Heart right ventricle (tissue), 16 donors: ENCODE data around the gene JDP2. TPM values are rescaled to one million over a fixed set of nuclear protein-coding genes. Genes with fewer than 3 reads are reported as not detected.

Source experiments
- ATAC-seq, 8 donors: fragments of 200-7000 bp; cut with Tn5 transposase; one replicate each; pipeline ENCODE4 v1.9.1; 2020; ENCODE audit warnings: mild to moderate bottlenecking in 8 of 8, moderate library complexity in 8 of 8, moderate number of reproducible peaks in 1 of 8
- DNase-seq, 2 donors: peaks; one replicate each; pipeline ENCODE4 v3.0.0-alpha.2; 2020
- H3K27ac ChIP-seq, 10 donors: fragments of 200-600 bp; sonication (generic) in 2 of 10; one replicate each; pipeline versions ENCODE4 v1.5.0 to v1.8.0; 2020 to 2022; ENCODE audit warnings: mild to moderate bottlenecking in 3 of 10
- H3K27me3 ChIP-seq, 7 donors: fragments of 200-600 bp; one replicate each; pipeline ENCODE4 v1.8.0; 2021 to 2022; ENCODE audit warnings: mild to moderate bottlenecking in 2 of 7
- H3K36me3 ChIP-seq, 9 donors: fragments of 200-600 bp; sonication (generic) in 1 of 9; one replicate each; pipeline versions ENCODE4 v1.5.0 to v1.8.0; 2020 to 2022; ENCODE audit warnings: mild to moderate bottlenecking in 2 of 9
- H3K4me1 ChIP-seq, 9 donors: fragments of 200-600 bp; sonication (generic) in 1 of 9; one replicate each; pipeline versions ENCODE4 v1.5.0 to v1.8.0; 2020 to 2022; ENCODE audit warnings: mild to moderate bottlenecking in 4 of 9
- H3K4me3 ChIP-seq, 10 donors: fragments of 200-600 bp; sonication (generic) in 2 of 10; one replicate each; pipeline versions ENCODE4 v1.5.0 to v1.8.0; 2020 to 2022; ENCODE audit warnings: mild to moderate bottlenecking in 7 of 10, moderate library complexity in 2 of 10
- H3K9me3 ChIP-seq, 11 donors: fragments of 200-600 bp in 10 of 11; sonication (generic) in 2 of 11; one replicate each; pipeline versions ENCODE4 v1.5.0 to v1.8.0; 2013 to 2022; ENCODE audit warnings: mild to moderate bottlenecking in 2 of 11, control low read depth in 1 of 11, moderate library complexity in 1 of 11
- WGBS, 2 donors: extraction: QIAGEN DNeasy Blood & Tissue Kit; methylation state at CpG; one replicate each; pipeline ENCODE4 v1.1.7; 2013; ENCODE audit warnings: inconsistent platforms in 1 of 2; 5-methylcytosine and 5-hydroxymethylcytosine counted together
- intact Hi-C, 10 donors: fragments of 100-400 bp; cut with DNase I; formaldehyde crosslinking; loops; one replicate each; pipeline versions ENCODE4 v1.11.1 to v1.14.2; 2022
- polyA plus RNA-seq, 2 donors: library from polyadenylated mRNA; stranded (reverse); fragments of 200-250 nt; gene quantifications; one replicate each; pipeline ENCODE4 v1.2.3, GENCODE V29; 2013
- total RNA-seq, 10 donors: library from RNA; stranded (reverse); fragmentation: NEBNext Ultra II Directional in 3 of 10; extraction: Animal tissue kit (Norgen Biotek cat#: 25700) in 3 of 10; gene quantifications; one replicate each; pipeline versions ENCODE4 v1.2.1 to v1.2.4, GENCODE V29; 2021 to 2023
- TF ChIP-seq, protein P1 (sequence below), 9 donors: fragments of 200-600 bp; sonication (generic) in 2 of 9; IDR thresholded peaks; one replicate each; pipeline versions ENCODE4 v1.5.0 to v1.8.0; 2021 to 2022; ENCODE audit warnings: antibody characterized with exemption in 9 of 9, mild to moderate bottlenecking in 5 of 9, moderate library complexity in 1 of 9
- donor health status: Arrhythmogenic right ventricular cardiomyopathy.
- donor health status: ischemic (EF 13 %, LVEDD 7.1; RV severe dilation, severe dysfunction).
- donor health status: healthy with polysubstance abuse.
- donor health status: DM: no; HTN: yes; CAD: no.
- donor health status: DM: no; HTN: no; CAD: no.
- donor health status: ischemic (EF 25% LVEDD 6.9; RV normal size, moderate dysfunction).
- donor health status: ischemic (EF 25% LVEDD 5.7; RV mildly dilated, moderate dysfunction).
- donor health status: healthy.
- donor health status: DM: yes; HTN: yes; CAD: no.
- donor health status: Ischemic cardiomyopathy.
- donor health status: ischemic (EF 35%, LVEDD 5.7; RV mildly dilated, moderate dysfunction).
- donor health status: nonischemic (EF 11% LVEDD 7.7; RV severe dilation, severe dysfunction).
- donor health status: DM: yes; HTN: yes; CAD: no.
- donor health status: PGD.
- donor health status: ischemic (EF 29% LVEDD 5.4; RV normal size, mild dysfunction).
- donor health status: nonischemic (EF 23%, LVEDD 6.1; RV moderate dilation, normal function).

The JDP2 gene
- total and polyA plus RNA-seq, 12 donors: 12.3 to 44.0 (median 17.3) TPM

DNA sequence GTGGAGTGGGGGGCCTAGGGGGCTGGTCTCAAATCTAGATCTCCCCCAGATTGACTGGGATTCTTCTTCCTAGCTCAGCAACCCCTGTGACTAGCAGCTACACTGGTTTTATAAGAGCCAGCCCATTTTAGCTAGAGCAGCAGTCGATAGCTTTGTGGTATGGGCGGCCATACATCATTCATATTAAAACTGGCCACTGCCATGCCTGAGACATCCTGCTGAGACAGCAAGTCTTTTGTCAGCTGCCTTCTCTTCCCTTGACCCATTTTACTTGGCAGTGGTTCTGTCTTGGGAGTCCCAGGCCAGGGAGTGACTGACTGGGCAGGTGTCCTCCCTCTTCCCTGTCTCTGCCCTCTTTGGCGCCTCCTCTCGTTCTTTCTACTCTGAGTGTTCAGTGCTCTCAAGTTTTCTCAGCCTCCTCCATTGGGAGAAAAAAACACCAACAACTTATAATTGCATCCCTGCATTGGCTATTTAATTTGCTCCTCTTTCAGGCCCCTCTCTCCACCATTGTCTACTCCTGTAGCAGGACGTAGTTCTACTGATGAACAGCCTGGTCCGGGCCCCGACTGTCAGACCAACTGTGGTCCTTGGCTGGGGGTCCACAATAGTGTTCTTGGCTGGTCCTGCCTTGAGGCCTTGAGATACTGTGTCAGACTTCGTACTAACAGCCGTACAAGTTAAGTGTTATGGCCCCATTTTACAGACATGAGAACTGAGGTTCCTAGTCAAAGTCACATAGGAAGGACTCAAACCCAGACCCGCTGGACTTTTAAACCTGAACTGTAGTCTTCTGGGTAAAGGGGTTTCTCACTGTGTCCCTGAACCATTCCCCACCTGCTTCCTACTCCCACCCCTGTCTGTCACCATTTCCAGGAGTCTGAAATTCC, 18.3 kb upstream of the JDP2 start:
- ATAC-seq: no peak
- H3K4me1 ChIP-seq: peaks cover 0 to 23% (median 7%) of the 10 kb centered on the region in 9 donors
- H3K9me3 ChIP-seq: peaks cover 0 to 5% (median 0%) of the 10 kb centered on the region in 11 donors
- DNase-seq: no peak
- H3K27ac ChIP-seq: no peak overlapping the region
- intact Hi-C loops: no loop called here
- TF ChIP-seq, protein P1, sequence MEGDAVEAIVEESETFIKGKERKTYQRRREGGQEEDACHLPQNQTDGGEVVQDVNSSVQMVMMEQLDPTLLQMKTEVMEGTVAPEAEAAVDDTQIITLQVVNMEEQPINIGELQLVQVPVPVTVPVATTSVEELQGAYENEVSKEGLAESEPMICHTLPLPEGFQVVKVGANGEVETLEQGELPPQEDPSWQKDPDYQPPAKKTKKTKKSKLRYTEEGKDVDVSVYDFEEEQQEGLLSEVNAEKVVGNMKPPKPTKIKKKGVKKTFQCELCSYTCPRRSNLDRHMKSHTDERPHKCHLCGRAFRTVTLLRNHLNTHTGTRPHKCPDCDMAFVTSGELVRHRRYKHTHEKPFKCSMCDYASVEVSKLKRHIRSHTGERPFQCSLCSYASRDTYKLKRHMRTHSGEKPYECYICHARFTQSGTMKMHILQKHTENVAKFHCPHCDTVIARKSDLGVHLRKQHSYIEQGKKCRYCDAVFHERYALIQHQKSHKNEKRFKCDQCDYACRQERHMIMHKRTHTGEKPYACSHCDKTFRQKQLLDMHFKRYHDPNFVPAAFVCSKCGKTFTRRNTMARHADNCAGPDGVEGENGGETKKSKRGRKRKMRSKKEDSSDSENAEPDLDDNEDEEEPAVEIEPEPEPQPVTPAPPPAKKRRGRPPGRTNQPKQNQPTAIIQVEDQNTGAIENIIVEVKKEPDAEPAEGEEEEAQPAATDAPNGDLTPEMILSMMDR (IDR thresholded peaks at IDR 0.05): no peak
- H3K4me3 ChIP-seq: no peak overlapping the region
- 92 to 94% methylated on average over 10 of the region's 10 CpGs for WGBS, 2 donors
- H3K27me3 ChIP-seq: no peaks in the 10 kb centered on the region
- H3K36me3 ChIP-seq: no peaks in the 10 kb centered on the region

DNA sequence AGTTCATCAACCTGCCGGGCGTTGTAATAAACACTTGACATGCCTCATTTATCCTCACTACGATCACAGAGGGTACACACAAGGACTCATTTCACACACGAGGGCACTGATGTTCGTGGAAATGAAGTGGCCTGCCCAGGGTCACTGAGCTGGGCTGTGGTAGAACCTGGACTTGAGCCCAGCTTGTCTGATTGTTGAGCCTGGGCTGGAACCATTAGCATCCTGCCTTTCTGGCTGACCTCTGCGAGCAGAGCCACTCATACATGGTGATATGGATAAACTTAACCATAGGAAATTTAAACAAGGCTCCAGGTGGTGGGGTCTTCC, 16.6 kb upstream of the JDP2 start:
- WGBS, 2 donors: 30 to 49% methylated on average over 6 of the region's 6 CpGs
- no peaks in the 10 kb centered on the region for H3K27me3 ChIP-seq
- intact Hi-C loops: no loop called here
- ATAC-seq (peak; percentile 66 to 91 (median 81)), DNase-seq (peak in 1 of 2 donors; percentile 42)
- peaks cover 0 to 7% (median 0%) of the 10 kb centered on the region in 11 donors for H3K9me3 ChIP-seq
- TF ChIP-seq, protein P1 (IDR thresholded peaks at IDR 0.05): no peak
- peaks cover 0 to 23% (median 7%) of the 10 kb centered on the region in 9 donors for H3K4me1 ChIP-seq
- H3K36me3 ChIP-seq: no peaks in the 10 kb centered on the region
- peak overlapping the region in 3 of 10 donors; percentile 11 to 44 (median 25) for H3K27ac ChIP-seq
- no peak overlapping the region for H3K4me3 ChIP-seq

- DNase-seq: no peak
- intact Hi-C loops: no loop called here
- Histone ChIP-seq H3K9me3 (peaks cover 0 to 7% (median 0%) of the 10 kb centered on the region in 11 donors), H3K27me3 (no peaks in the 10 kb centered on the region), H3K27ac (no peak overlapping the region), H3K4me3 (no peak overlapping the region), H3K36me3 (no peaks in the 10 kb centered on the region), H3K4me1 (peaks cover 0 to 23% (median 5%) of the 10 kb centered on the region in 9 donors)
- WGBS, 2 donors: 38 to 44% methylated on average over 2 of the region's 2 CpGs
- TF ChIP-seq, protein P1 (IDR thresholded peaks at IDR 0.05): no peak
- ATAC-seq: no peak
These were observed 14.8 kb upstream of the JDP2 start for GRCh38 chr14:75413013-75413412.

DNA sequence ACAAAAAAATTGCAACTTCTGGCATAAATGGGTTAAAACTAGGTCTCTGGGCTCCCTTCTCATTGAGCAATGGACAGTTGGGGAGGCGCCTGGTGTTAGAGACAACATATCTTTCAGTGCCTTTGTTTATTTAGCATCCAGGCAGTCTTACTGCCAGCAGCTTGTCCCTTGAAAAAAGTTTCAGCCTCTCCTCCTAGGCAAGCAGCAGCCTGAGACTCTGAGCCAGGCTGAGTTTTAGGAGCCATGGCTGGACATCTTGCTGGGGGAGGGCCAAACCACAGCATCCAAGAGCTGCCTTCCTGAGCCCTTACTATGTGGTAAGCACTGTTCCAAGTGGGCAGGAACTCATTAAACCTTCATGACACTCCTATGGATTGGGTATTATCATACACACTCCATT, 10.1 kb upstream of the JDP2 start:
- Histone ChIP-seq H3K9me3 (peaks cover 0 to 7% (median 0%) of the 10 kb centered on the region in 11 donors), H3K4me1 (peaks cover 0 to 25% (median 11%) of the 10 kb centered on the region in 9 donors), H3K27ac (no peak overlapping the region), H3K36me3 (no peaks in the 10 kb centered on the region), H3K4me3 (no peak overlapping the region), H3K27me3 (no peaks in the 10 kb centered on the region)
- TF ChIP-seq, protein P1 (IDR thresholded peaks at IDR 0.05): no peak
- ATAC-seq (peak in 2 of 8 donors; percentile 12 to 32), DNase-seq (no peak)
- intact Hi-C loops: no loop called here
- WGBS, 2 donors: 63 to 76% methylated on average over 1 of the region's 1 CpG
